CD4-positive, alpha-beta T cell treated with Interleukin-10 for 1 hour (primary cell): Measurements from ENCODE around the gene EXOC3L2.
"Not testable (repeated sequence)": the region's sequence is repeated elsewhere in the genome, so short reads cannot be mapped to it uniquely, and the experiment has no call there.

ENCODE experiments used
- DNase-seq: peaks from one replicate; pipeline ENCODE4 v3.0.0-alpha.2; 2020

The EXOC3L2 gene

GRCh38 chr19:45255611-45256157 lies 10.5 kb upstream of the EXOC3L2 start:
- DNase-seq, result no peak

GRCh38 chr19:45254044-45254531 lies 8.9 kb upstream of the EXOC3L2 start:
- DNase-seq, result peak; percentile 25

DNA sequence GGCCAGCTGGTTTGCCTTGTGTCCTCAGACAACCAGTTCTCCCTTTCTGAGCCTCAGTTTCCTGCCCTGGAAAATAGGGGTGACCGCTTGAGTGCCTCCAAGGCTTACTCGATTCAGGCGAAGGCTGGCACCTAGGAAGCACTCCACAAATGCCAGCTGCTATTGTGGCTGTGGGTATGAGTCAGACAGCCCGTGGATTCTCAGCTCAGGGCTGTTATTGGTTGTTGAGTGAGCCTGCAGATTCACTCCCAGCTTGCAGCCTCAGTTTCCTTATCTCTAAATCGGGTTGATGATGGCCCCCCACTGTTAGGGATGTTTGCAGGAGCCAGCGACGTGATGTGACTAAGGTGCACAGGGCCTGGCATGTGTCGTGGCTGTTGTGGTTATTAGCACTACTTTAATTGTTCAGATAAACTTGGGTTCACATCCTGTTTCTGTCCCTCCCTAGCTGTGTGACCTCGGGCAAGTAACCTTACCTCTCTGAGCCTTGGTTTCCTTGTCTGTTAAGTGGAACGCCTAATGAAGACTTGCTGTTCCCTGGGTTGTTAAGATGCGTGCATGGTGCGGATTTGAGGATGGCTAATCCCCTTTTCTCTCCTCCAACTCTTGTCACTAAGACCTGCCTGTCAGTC lies 8.3 kb upstream of the EXOC3L2 start:
- peak; percentile 33 for DNase-seq

DNA sequence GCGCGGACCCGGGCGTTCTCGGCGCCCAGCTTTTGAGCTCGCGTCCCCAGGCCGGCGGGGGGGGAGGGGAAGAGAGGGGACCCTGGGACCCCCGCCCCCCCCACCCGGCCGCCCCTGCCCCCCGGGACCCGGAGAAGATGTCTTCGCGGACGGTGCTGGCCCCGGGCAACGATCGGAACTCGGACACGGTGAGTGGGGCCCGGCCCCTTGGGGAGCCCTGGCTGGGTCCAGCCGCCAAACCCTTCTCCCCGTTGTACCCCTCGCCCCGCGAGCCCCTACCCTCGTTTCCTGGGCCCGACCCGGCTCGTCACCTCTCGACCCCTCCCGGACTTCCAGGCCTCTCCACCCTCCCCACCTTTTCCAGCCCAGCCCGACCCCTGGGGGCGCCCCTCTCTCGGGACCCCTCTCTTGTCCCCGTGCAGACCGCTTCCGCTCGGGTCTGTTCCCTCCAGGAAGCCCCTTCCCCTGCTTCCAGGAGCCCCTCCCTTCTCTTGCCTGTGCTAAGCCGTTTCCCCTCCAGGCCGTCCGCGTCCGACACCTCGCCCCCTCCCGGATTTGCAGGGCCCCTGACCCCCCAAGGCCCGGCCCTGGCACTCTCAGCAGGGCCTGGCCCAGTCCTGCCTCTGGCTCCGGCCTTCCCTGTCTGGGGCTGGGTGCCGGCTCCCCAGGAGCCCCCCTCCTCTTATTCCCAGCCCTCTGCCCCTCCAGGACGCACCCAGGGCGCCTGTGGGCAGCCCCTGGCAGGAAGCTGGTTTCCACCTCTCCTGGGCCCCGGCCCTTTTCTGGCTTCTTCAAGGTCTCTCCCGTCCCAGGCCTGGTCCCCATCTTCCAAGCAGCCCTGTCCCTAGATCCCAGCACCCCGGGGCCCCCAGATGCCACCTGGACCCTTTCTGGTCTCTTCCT lies 6.5 kb upstream of the EXOC3L2 start:
- peak; percentile 13 for DNase-seq

DNA sequence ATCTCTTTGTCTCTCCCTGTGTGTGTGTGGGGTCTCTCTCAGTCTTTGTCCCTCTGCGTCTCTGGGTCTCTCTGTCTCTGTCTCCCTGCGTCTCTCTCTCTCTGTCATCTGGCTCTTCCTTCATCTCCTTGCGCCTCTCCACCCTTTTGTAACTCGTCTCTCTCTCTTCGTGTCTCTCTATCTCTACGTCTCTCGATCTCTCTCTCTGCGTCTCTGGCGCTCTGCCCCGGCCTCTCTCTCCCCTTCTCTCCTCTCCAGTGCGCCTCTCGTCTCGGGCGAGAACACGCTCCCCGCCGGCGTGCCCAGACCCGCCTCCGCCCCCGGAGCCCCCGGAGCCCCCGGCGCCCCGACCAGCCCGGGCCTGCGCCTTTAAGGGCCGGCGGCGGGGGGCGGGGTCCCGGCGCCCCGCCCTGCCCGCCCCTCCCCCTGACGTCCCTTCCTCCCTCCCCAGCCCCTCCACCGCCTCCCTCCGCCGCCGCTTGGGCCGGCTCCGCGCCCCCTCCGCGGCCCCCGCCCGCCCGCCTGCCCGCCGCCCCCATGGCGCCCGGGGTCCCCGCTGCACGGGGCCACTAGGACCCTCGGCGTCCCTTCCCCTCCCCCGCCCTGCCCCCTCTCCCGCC lies 5.7 kb upstream of the EXOC3L2 start, which contains the start of gene MARK4:
Gene MARK4 (plus strand): TSS at position 440 of the 620 bp plus-strand sequence. CDS start 318 bp downstream, outside the sequence.
- peak; percentile 68 for DNase-seq

- DNase-seq, result no peak
Observed at GRCh38 chr19:45250216-45250831, 5.1 kb upstream of the EXOC3L2 start.

- no peak for DNase-seq
Observed at GRCh38 chr19:45249261-45250033, 4.2 kb upstream of the EXOC3L2 start.

GRCh38 chr19:45247136-45247535 lies 1.9 kb upstream of the EXOC3L2 start:
- DNase-seq, result no peak

- DNase-seq, result no peak
Observed at GRCh38 chr19:45245826-45246225, 619 bp upstream of the EXOC3L2 start.

GRCh38 chr19:45244133-45244794 lies 943 bp downstream of the EXOC3L2 start:
- no peak for DNase-seq

- DNase-seq, result no peak
Observed at GRCh38 chr19:45243144-45243732, 2.0 kb downstream of the EXOC3L2 start.

DNA sequence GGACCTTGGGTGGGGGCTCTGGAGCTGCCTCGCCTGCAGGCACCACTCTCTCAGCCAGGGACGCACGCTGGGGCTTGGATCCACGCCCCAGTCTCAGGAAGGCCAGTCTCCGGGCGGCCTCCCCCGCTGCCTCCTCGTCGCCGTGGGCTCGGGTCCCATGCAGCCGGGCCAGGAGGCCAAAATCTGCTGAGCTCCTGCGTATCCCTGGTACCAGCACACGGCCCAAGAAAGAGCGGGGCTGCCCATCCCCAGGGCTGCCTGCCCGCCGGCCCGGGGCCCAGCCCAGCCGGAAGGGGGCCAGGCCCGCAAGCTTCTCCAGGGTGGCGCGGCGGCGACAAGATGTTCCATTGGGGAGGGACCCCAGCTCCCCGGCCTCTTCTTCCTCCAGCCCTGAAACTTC lies 6.7 kb downstream of the EXOC3L2 start:
- DNase-seq, result no peak

DNA sequence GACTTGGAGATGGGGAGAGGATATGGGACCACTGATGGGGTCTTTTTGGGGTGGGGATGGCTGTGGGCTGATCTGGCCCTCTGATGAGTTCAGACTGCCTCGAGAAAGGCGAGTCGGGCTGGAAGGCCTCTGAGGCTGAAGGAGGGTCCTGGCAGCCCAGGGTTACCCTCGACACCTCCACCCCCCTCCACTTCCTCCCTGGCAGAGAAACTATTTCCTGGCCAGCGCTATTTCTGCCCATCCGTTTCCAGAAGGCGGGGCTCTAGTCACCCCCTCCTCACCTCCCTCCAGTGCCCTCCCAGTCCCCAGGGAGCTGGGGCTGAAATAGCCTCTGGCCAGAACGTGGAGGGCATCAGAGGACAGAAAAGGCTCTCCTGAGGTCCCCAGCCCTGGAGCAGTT lies 9.7 kb downstream of the EXOC3L2 start:
- no peak for DNase-seq

- DNase-seq, result no peak
Observed at GRCh38 chr19:45234089-45234869, 10.9 kb downstream of the EXOC3L2 start.

GRCh38 chr19:45231891-45232290 lies 13.3 kb downstream of the EXOC3L2 start:
- DNase-seq, result no peak

GRCh38 chr19:45229056-45229455 lies 16.2 kb downstream of the EXOC3L2 start:
- DNase-seq, result not testable (repeated sequence)

DNA sequence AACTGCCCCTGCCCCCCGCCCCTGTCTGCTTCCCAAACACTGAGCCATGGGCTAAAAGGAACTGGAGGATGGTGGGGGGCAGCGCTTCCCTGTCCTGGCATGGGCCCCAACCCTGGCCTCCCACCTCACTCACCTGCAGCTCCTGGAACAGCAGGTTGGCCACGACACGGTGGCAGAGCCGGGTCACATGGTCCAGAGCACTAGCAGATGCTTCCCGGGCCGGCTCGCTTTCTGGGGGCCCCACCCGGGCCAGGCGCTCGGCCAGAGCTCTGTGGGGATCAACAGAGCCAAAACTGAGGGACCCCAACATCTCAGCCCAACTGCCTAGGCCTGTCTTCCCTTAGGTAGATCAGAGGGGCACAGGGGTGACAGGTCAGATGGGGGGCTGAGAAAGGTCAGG lies 20.6 kb downstream of the EXOC3L2 start:
- no peak for DNase-seq

- no peak for DNase-seq
Observed at GRCh38 chr19:45223879-45224278, 21.3 kb downstream of the EXOC3L2 start.

GRCh38 chr19:45222724-45223123 lies 22.5 kb downstream of the EXOC3L2 start:
- DNase-seq, result no peak
